SK-MEL-5 (cell line): ENCODE data around the gene CDC34. TPM values are rescaled to one million over a fixed set of nuclear protein-coding genes. Genes with fewer than 3 reads are reported as not detected.

Experiments used
- DNase-seq: peaks from one replicate; pipeline ENCODE4 v3.0.0-alpha.2; 2016; ENCODE audit warnings: low read depth, low spot score
- in situ Hi-C: cut with HindIII; loops from 2 replicates; pipeline ENCODE4 v1.10.0; 2016; ENCODE audit warnings: low sequenced_read_pairs, high pct_unique_total_duplicates, low pct_unique_long_range_greater_than_20kb
- total RNA-seq: library from RNA; depleted of rRNA; stranded (reverse); fragments of >200 nt; shearing (Covaris generic); gene quantifications from 2 replicates; pipeline ENCODE4 v1.2.3, GENCODE V29; 2014

Gene CDC34
- total RNA-seq, 1 experiment from 2014 or later = 52.7 TPM

- in situ Hi-C loops = no loop called here
- no peak for DNase-seq
Measured at GRCh38 chr19:534088-534487, 2.5 kb downstream of the CDC34 start.

GRCh38 chr19:535017-535835 lies 3.7 kb downstream of the CDC34 start:
- DNase-seq = no peak
- in situ Hi-C loops = no loop called here

- in situ Hi-C loops = no loop called here
Measured at GRCh38 chr19:536031-536880, 4.7 kb downstream of the CDC34 start.

GRCh38 chr19:536881-537404 lies 5.4 kb downstream of the CDC34 start:
- in situ Hi-C loops = no loop called here
- DNase-seq = no peak

More at GRCh38 chr19:536031-536880, 4.7 kb downstream of the CDC34 start:
- DNase-seq = no peak

GRCh38 chr19:538641-539428 lies 7.3 kb downstream of the CDC34 start:
- no peak for DNase-seq
- in situ Hi-C loops = no loop called here

- in situ Hi-C loops = no loop called here
- DNase-seq = no peak
Measured at GRCh38 chr19:539429-540030, 8.0 kb downstream of the CDC34 start.

- DNase-seq = no peak
- in situ Hi-C loops = no loop called here
Measured at GRCh38 chr19:540867-541637, 9.5 kb downstream of the CDC34 start.

GRCh38 chr19:541699-542098 lies 10.1 kb downstream of the CDC34 start:
- in situ Hi-C loops = no loop called here
- no peak for DNase-seq

GRCh38 chr19:542173-542866 lies 10.8 kb downstream of the CDC34 start:
- DNase-seq = no peak
- in situ Hi-C loops = no loop called here

GRCh38 chr19:543910-544608 lies 12.5 kb downstream of the CDC34 start, which contains the start of gene GZMM:
Gene GZMM (plus strand): TSS chr19:544053. CDS start chr19:544072, 19 bp downstream.
- in situ Hi-C loops = no loop called here
- no peak for DNase-seq

- no peak for DNase-seq
- in situ Hi-C loops = no loop called here
Measured at GRCh38 chr19:547117-547516, 15.6 kb downstream of the CDC34 start.

GRCh38 chr19:547836-548720 lies 16.5 kb downstream of the CDC34 start:
- in situ Hi-C loops = no loop called here
- no peak for DNase-seq

- in situ Hi-C loops = no loop called here
- no peak for DNase-seq
Measured at GRCh38 chr19:548886-549830, 17.6 kb downstream of the CDC34 start.

- in situ Hi-C loops = no loop called here
- DNase-seq = no peak
Measured at GRCh38 chr19:554817-555216, 23.3 kb downstream of the CDC34 start.
